HepG2 (cell line): ENCODE measurements around the gene DRC3. TPM values are rescaled to one million over a fixed set of nuclear protein-coding genes. Genes with fewer than 3 reads are reported as not detected.

Experiments used
- ATAC-seq: fragments of 200-7000 bp; cut with Tn5 transposase; 3 replicates; pipeline ENCODE4 v1.9.1; 2020; ENCODE audit warnings: mild to moderate bottlenecking, moderate library complexity
- BruUV-seq: library from RNA; stranded (reverse); fragments of 400-500 nt; replicated peaks from 2 replicates; lab custom pipeline; 2021; lab: Mats Ljungman, UMichigan
- CTCF ChIA-PET: fragments of 300-600 bp; formaldehyde crosslinking; extraction: SDS; loops from one replicate; lab custom pipeline; 2021; ENCODE audit warnings: low total read pairs, inconsistent platforms, low intra/inter-chr PET ratio; lab: Yijun Ruan, JAX
- POLR2A ChIA-PET: fragments of 350-600 bp; sonication (Branson Sonifier 250); formaldehyde crosslinking; loops from one replicate; lab custom pipeline; 2020; ENCODE audit warnings: antibody characterized with exemption, inconsistent platforms; lab: Yijun Ruan, JAX
- DNase-seq: peaks from one replicate; pipeline ENCODE4 v3.0.0-alpha.2; 2015; ENCODE audit warnings: low spot score
- FAIRE-seq: peaks from 3 replicates; lab custom pipeline; 2011; peaks lifted over from hg19 to GRCh38; lab: Jason Lieb, UNC
- H2AFZ ChIP-seq: one replicate; pipeline ENCODE4 v1.6.1; 2011; ENCODE audit warnings: low read length, inconsistent platforms
- H3K27ac ChIP-seq: fragments of 300-600 bp; 3 replicates; pipeline ENCODE4 v1.8.0; 2011; ENCODE audit warnings: mixed run types, mild to moderate bottlenecking, mixed read lengths, low read length, inconsistent platforms; ENCODE audit not compliant: insufficient read depth; ENCODE audit errors: extremely low read length
- H3K27me3 ChIP-seq, 2 experiments: fragments of 200-600 bp in 1 of 2; 2 replicates in 1 of 2; 3 replicates in 1 of 2; pipeline versions ENCODE4 v1.6.0 to v1.8.0; 2011; ENCODE audit warnings: low read length in 2 of 2, mild to moderate bottlenecking in 2 of 2, moderate library complexity in 2 of 2, inconsistent platforms in 1 of 2; ENCODE audit not compliant: insufficient read depth in 2 of 2, control insufficient read depth in 1 of 2
- H3K36me3 ChIP-seq, 2 experiments: fragments of 200-600 bp in 1 of 2; replicated peaks in 1 of 2; 2 replicates in 1 of 2; 3 replicates in 1 of 2; pipeline versions ENCODE4 v1.5.1 to v1.8.0; 2011; ENCODE audit warnings: low read length in 2 of 2, inconsistent platforms in 1 of 2; ENCODE audit not compliant: insufficient read depth in 2 of 2, control insufficient read depth in 1 of 2
- H3K4me1 ChIP-seq: 2 replicates; pipeline ENCODE4 v1.5.1; 2012; ENCODE audit warnings: low read length, inconsistent platforms; ENCODE audit not compliant: insufficient read depth
- H3K4me2 ChIP-seq: 2 replicates; pipeline ENCODE4 v1.6.0; 2011; ENCODE audit warnings: low read depth, low read length, inconsistent platforms
- H3K4me3 ChIP-seq, 3 experiments: fragments of 200-600 bp in 1 of 3; sonication (generic), shearing (Covaris generic) in 1 of 3; replicated peaks in 1 of 3; 2 replicates each; pipeline ENCODE4 v1.5.1; 2011 to 2016; ENCODE audit warnings: low read length in 3 of 3, inconsistent platforms in 2 of 3, low read depth in 2 of 3, mild to moderate bottlenecking in 2 of 3, control low read depth in 1 of 3, mixed read lengths in 1 of 3; ENCODE audit not compliant: insufficient read depth in 1 of 3
- H3K79me2 ChIP-seq: one replicate; pipeline ENCODE4 v1.6.1; 2011; ENCODE audit warnings: low read length, inconsistent platforms; ENCODE audit not compliant: insufficient read depth
- H3K9ac ChIP-seq: 2 replicates; pipeline ENCODE4 v1.6.0; 2011; ENCODE audit warnings: mild to moderate bottlenecking, low read depth, low read length, inconsistent platforms; ENCODE audit not compliant: insufficient read depth
- H3K9me3 ChIP-seq: 2 replicates; pipeline ENCODE4 v1.5.1; 2012; ENCODE audit warnings: mild to moderate bottlenecking, low read length
- H4K20me1 ChIP-seq: 2 replicates; pipeline ENCODE4 v1.6.0; 2011; ENCODE audit warnings: inconsistent platforms, mild to moderate bottlenecking, low read length, moderate library complexity; ENCODE audit not compliant: insufficient read depth
- CENPX ChIP-seq: sonication (generic); formaldehyde crosslinking; IDR thresholded peaks from 2 replicates; pipeline ENCODE4 v1.9.0; 2021; ENCODE audit warnings: mild to moderate bottlenecking, missing genetic modification reagents, moderate library complexity
- CHCHD3 ChIP-seq: sonication (generic); formaldehyde crosslinking; IDR thresholded peaks from 2 replicates; pipeline ENCODE4 v1.8.0; 2022; ENCODE audit warnings: mild to moderate bottlenecking, missing genetic modification reagents, moderate library complexity
- CREB1 ChIP-seq, 2 experiments: fragments of 450-650 bp in 1 of 2; IDR thresholded peaks; 2 replicates each; pipeline ENCODE4 v1.6.1; 2016 to 2017; ENCODE audit warnings: control low read depth in 1 of 2, mild to moderate bottlenecking in 1 of 2, missing compliant biosample characterization in 1 of 2, missing genetic modification characterization in 1 of 2
- GABPA ChIP-seq, 2 experiments: IDR thresholded peaks; 2 replicates each; pipeline ENCODE4 v1.6.1; 2011 to 2016; ENCODE audit warnings: low read depth in 2 of 2, low read length in 1 of 2, missing biosample characterization in 1 of 2, missing genetic modification characterization in 1 of 2
- HES4 ChIP-seq: sonication (generic); formaldehyde crosslinking; IDR thresholded peaks from 2 replicates; pipeline ENCODE4 v1.9.0; 2021; ENCODE audit warnings: mild to moderate bottlenecking, missing genetic modification reagents, borderline replicate concordance
- MTA1 ChIP-seq: sonication (generic); formaldehyde crosslinking; IDR thresholded peaks from 2 replicates; pipeline ENCODE4 v1.4.0; 2020; ENCODE audit warnings: missing genetic modification reagents, mild to moderate bottlenecking, borderline replicate concordance
- MYC ChIP-seq: sonication (generic); formaldehyde crosslinking; IDR thresholded peaks from 2 replicates; pipeline ENCODE4 v1.9.0; 2021; ENCODE audit warnings: missing genetic modification reagents, borderline replicate concordance
- MYNN ChIP-seq: sonication (generic); formaldehyde crosslinking; IDR thresholded peaks from 2 replicates; pipeline ENCODE4 v1.4.0; 2020; ENCODE audit warnings: mild to moderate bottlenecking, low read depth, missing genetic modification reagents
- SRSF1 ChIP-seq: fragments of 200-400 bp; formaldehyde crosslinking; optimal IDR thresholded peaks from 2 replicates; pipeline ENCODE3; 2017; ENCODE audit warnings: mild to moderate bottlenecking, low read depth, low read length, moderate library complexity
- TAF15 ChIP-seq: fragments of 200-400 bp; formaldehyde crosslinking; IDR thresholded peaks from one replicate; pipeline ENCODE4 v1.6.1; 2018; ENCODE audit warnings: mild to moderate bottlenecking, low read depth, low read length; ENCODE audit not compliant: poor library complexity, severe bottlenecking
- TBX2 ChIP-seq: sonication (generic); formaldehyde crosslinking; IDR thresholded peaks from 2 replicates; pipeline ENCODE4 v1.5.0; 2020; ENCODE audit warnings: missing genetic modification reagents, mild to moderate bottlenecking, borderline replicate concordance
- ZMYM4 ChIP-seq: sonication (generic); formaldehyde crosslinking; IDR thresholded peaks from 2 replicates; pipeline ENCODE4 v1.8.1; 2023; ENCODE audit warnings: mild to moderate bottlenecking, missing genetic modification reagents
- ZNF235 ChIP-seq: sonication (generic); formaldehyde crosslinking; IDR thresholded peaks from 2 replicates; pipeline ENCODE4 v1.8.1; 2023; ENCODE audit warnings: mild to moderate bottlenecking, missing genetic modification reagents, borderline replicate concordance
- ZNF629 ChIP-seq: sonication (generic); formaldehyde crosslinking; conservative IDR thresholded peaks from 2 replicates; pipeline ENCODE4 v1.5.0; 2020; ENCODE audit warnings: missing genetic modification reagents
- in situ Hi-C: cut with HindIII; loops from 2 replicates; pipeline ENCODE4 v1.10.0; 2017; ENCODE audit warnings: low pct_unique_long_range_greater_than_20kb; ENCODE audit not compliant: extremely low pct_ligation_motif_present
- intact Hi-C: fragments of 100-400 bp; cut with micrococcal nuclease; formaldehyde crosslinking; loops from one replicate; pipeline ENCODE4 v1.10.0; 2022; ENCODE audit not compliant: unreplicated experiment
- polyA plus RNA-seq, 8 experiments: library from polyadenylated mRNA; depleted of rRNA in 3 of 8; stranded (reverse) in 7 of 8; unstranded in 1 of 8; fragments of >200 nt; fragmentation: Illumina TruSeq in 4 of 8; extraction: Trizol in 4 of 8; gene quantifications; 2 replicates each; pipeline versions ENCODE4 v1.2.1 to v1.2.3, GENCODE V29; 2011 to 2016; ENCODE audit warnings: low read depth in 4 of 8, missing spikeins in 1 of 8, mixed read lengths in 1 of 8; ENCODE audit not compliant: insufficient read depth in 1 of 8
- total RNA-seq, 5 experiments: library from RNA; depleted of rRNA; stranded (reverse); fragments of >200 nt; fragmentation: Illumina TruSeq; extraction: Trizol; gene quantifications; 2 replicates each; pipeline ENCODE4 v1.2.3, GENCODE V29; 2016; ENCODE audit warnings: low read depth in 1 of 5
- TF ChIP-seq, protein P1 (sequence below): sonication (generic); formaldehyde crosslinking; IDR thresholded peaks from 2 replicates; pipeline ENCODE4 v1.4.0; 2020; ENCODE audit warnings: missing genetic modification reagents, borderline replicate concordance
- TF ChIP-seq, protein P2 (sequence below): sonication (generic); formaldehyde crosslinking; IDR thresholded peaks from 2 replicates; pipeline ENCODE4 v1.4.0; 2020; ENCODE audit warnings: missing genetic modification reagents
- TF ChIP-seq, protein P3 (sequence below): sonication (generic); formaldehyde crosslinking; IDR thresholded peaks from 2 replicates; pipeline ENCODE4 v1.8.1; 2023; ENCODE audit warnings: mild to moderate bottlenecking, moderate library complexity, missing genetic modification reagents

The DRC3 gene
- total and polyA plus RNA-seq, 2 of the 13 experiments (the other 11 are each of a cell fraction or from before 2014, with no cell fraction given) = 0.53 to 0.87 TPM

DNA sequence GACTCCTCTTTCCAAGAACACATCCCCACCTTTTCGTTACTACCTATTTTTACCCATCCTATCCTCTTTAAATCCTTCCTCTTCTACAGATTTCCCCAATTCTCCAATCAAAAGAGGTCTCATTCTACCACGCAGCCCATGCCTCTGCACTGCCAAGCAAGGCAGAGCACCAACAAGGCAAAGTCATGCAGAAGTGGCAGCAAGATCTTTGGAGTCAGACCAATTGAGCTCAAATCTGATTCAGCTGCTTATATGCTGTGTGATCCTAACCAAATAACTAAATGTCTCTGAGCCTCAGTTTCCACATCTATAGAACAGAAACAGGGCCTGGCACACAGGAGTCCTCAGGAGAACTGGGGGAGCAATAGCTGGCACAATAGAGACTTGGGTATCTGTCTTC lies 41.5 kb upstream of the DRC3 start (continued):
- TF ChIP-seq, protein P1, sequence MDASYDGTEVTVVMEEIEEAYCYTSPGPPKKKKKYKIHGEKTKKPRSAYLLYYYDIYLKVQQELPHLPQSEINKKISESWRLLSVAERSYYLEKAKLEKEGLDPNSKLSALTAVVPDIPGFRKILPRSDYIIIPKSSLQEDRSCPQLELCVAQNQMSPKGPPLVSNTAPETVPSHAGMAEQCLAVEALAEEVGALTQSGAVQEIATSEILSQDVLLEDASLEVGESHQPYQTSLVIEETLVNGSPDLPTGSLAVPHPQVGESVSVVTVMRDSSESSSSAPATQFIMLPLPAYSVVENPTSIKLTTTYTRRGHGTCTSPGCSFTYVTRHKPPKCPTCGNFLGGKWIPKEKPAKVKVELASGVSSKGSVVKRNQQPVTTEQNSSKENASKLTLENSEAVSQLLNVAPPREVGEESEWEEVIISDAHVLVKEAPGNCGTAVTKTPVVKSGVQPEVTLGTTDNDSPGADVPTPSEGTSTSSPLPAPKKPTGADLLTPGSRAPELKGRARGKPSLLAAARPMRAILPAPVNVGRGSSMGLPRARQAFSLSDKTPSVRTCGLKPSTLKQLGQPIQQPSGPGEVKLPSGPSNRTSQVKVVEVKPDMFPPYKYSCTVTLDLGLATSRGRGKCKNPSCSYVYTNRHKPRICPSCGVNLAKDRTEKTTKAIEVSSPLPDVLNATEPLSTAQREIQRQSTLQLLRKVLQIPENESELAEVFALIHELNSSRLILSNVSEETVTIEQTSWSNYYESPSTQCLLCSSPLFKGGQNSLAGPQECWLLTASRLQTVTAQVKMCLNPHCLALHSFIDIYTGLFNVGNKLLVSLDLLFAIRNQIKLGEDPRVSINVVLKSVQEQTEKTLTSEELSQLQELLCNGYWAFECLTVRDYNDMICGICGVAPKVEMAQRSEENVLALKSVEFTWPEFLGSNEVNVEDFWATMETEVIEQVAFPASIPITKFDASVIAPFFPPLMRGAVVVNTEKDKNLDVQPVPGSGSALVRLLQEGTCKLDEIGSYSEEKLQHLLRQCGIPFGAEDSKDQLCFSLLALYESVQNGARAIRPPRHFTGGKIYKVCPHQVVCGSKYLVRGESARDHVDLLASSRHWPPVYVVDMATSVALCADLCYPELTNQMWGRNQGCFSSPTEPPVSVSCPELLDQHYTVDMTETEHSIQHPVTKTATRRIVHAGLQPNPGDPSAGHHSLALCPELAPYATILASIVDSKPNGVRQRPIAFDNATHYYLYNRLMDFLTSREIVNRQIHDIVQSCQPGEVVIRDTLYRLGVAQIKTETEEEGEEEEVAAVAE (CRISPR knock-in tag) = no peak
- TF ChIP-seq CREB1 (IDR thresholded peaks at IDR 0.05) (no peak), CREB1 (CRISPR knock-in tag; IDR thresholded peaks at IDR 0.05) (no peak), HES4 (CRISPR knock-in tag) (no peak)

DNA sequence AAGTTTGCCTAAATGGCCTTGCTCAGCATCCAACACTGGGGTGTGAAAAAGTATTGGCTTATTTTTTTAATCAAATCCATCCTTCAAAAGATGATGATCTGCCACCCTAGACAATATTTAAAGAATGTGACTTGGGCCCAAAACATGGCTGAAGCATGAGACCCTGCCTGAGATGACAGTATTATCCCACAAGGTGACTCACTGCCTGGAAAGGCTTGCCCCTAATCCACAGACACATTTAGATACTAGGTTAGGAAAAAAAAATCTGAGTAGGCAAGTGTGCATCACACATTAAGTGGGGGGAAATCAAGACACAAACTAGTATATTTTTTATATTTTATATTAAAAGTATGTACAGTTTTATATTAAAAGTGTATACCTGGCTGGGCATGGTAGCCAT lies 38.9 kb upstream of the DRC3 start:
- no TSS peak for BruUV-seq
- no peaks in the 10 kb centered on the region for H3K36me3 ChIP-seq
- no peaks in the 10 kb centered on the region for H3K79me2 ChIP-seq
- no peak overlapping the region for H2AFZ ChIP-seq
- no peaks in the 10 kb centered on the region for H3K27me3 ChIP-seq
- H3K4me3 ChIP-seq = no peak overlapping the region
- no peak overlapping the region for H3K27ac ChIP-seq
- in situ Hi-C loops = no loop called here
- no peak overlapping the region for H3K9ac ChIP-seq
- H3K9me3 ChIP-seq = no peaks in the 10 kb centered on the region
- intact Hi-C loops = loop anchor here (2.0 kb wide), 1 partner anchor 13 kb away; no protein-coding TSS in a partner anchor
- DNase-seq = no peak
- POLR2A ChIA-PET = no interaction called here
- CTCF ChIA-PET = no interaction called here
- no peak overlapping the region for H3K4me2 ChIP-seq
- no peaks in the 10 kb centered on the region for H4K20me1 ChIP-seq
- ATAC-seq = no peak
- peaks cover 38% of the 10 kb centered on the region for H3K4me1 ChIP-seq
- FAIRE-seq = no peak
- TF ChIP-seq MYC (CRISPR knock-in tag) (no peak), TAF15 (no peak), TBX2 (no peak), ZMYM4 (CRISPR knock-in tag) (no peak), MYNN (CRISPR knock-in tag) (no peak), CENPX (CRISPR knock-in tag) (no peak), ZNF235 (CRISPR knock-in tag) (no peak), GABPA (IDR thresholded peaks at IDR 0.05; ENCODE audit: low read depth, low read length) (no peak), GABPA (CRISPR knock-in tag; IDR thresholded peaks at IDR 0.05; ENCODE audit: low read depth) (no peak), CHCHD3 (CRISPR knock-in tag) (no peak), ZNF629 (CRISPR knock-in tag) (no peak), MTA1 (CRISPR knock-in tag) (no peak), SRSF1 (no peak)
- TF ChIP-seq, protein P2, sequence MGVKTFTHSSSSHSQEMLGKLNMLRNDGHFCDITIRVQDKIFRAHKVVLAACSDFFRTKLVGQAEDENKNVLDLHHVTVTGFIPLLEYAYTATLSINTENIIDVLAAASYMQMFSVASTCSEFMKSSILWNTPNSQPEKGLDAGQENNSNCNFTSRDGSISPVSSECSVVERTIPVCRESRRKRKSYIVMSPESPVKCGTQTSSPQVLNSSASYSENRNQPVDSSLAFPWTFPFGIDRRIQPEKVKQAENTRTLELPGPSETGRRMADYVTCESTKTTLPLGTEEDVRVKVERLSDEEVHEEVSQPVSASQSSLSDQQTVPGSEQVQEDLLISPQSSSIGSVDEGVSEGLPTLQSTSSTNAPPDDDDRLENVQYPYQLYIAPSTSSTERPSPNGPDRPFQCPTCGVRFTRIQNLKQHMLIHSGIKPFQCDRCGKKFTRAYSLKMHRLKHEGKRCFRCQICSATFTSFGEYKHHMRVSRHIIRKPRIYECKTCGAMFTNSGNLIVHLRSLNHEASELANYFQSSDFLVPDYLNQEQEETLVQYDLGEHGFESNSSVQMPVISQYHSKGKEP (CRISPR knock-in tag) = no peak
- TF ChIP-seq, protein P3, sequence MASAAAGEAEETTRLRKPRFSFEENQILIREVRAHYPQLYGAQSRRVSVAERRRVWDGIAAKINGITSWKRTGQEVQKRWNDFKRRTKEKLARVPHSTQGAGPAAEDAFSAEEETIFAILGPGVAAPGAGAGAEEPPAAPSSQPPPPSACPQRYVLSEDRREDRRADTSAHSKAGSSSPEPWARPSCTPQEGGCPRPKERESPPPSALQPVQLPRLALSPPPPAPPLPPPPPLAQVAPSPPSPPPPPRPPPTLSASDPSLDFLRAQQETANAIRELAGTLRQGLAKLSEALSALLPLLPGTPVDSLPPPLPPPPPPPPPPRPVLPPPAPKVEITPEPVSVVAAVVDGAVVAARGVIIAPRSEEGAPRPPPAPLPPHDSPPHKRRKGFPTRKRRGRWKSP (CRISPR knock-in tag) = no peak
